Adipocyte (in vitro differentiated cells): ENCODE measurements around the gene TSHR.

Experiments
- DNase-seq: peaks from one replicate; pipeline ENCODE4 v3.0.0-alpha.2; 2015; ENCODE audit warnings: low read depth
- H3K27me3 ChIP-seq: replicated peaks from 2 replicates; pipeline ENCODE4 v1.7.0; 2013; ENCODE audit warnings: mild to moderate bottlenecking, low read length, moderate library complexity; ENCODE audit not compliant: control insufficient read depth, insufficient read depth
- H3K36me3 ChIP-seq: 2 replicates; pipeline ENCODE4 v1.7.0; 2013; ENCODE audit warnings: low read length, mild to moderate bottlenecking, moderate library complexity; ENCODE audit not compliant: control insufficient read depth, insufficient read depth, severe bottlenecking
- H3K4me1 ChIP-seq: 2 replicates; pipeline ENCODE4 v1.7.0; 2013; ENCODE audit warnings: mild to moderate bottlenecking, low read length, moderate library complexity; ENCODE audit not compliant: control insufficient read depth, insufficient read depth
- H3K4me3 ChIP-seq: 2 replicates; pipeline ENCODE4 v1.7.0; 2013; ENCODE audit warnings: mild to moderate bottlenecking, low read length, moderate library complexity
- H3K9ac ChIP-seq: 2 replicates; pipeline ENCODE4 v1.7.0; 2013; ENCODE audit warnings: mild to moderate bottlenecking, low read length, moderate library complexity
- H3K9me3 ChIP-seq: 2 replicates; pipeline ENCODE4 v1.7.0; 2013; ENCODE audit warnings: mild to moderate bottlenecking, low read length, moderate library complexity; ENCODE audit not compliant: control insufficient read depth

Gene TSHR

DNA sequence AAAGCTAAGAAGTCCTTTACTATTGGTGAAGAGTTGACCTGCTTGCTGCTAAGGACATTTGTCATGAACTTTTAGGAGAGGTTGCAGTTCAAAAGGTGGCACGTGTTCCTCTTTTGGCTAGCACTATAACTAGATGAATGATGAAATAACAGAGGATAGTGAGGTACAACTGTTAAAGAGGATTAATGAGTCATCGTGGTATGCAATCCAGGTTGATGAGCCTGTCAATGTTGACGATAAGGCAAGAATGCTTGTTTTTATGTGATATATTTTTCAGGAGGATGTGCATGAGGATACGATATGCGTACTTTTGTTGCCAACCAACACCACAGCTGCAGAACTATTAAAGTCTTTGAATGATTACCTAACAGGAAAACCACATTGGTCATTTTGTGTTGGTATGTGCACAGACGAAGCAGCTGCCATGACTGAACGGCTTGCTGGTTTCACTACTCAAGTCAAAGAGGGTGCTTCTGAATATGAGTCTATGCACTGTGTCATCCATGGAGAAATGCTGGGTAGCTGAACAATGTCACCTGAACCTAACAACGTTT, 24.5 kb upstream of the TSHR start:
- Histone ChIP-seq H3K4me1 (peaks cover 16% of the 10 kb centered on the region), H3K4me3 (no peak overlapping the region), H3K9ac (no peak overlapping the region), H3K27me3 (no peaks in the 10 kb centered on the region), H3K36me3 (no peaks in the 10 kb centered on the region), H3K9me3 (no peaks in the 10 kb centered on the region)
- no peak for DNase-seq

DNA sequence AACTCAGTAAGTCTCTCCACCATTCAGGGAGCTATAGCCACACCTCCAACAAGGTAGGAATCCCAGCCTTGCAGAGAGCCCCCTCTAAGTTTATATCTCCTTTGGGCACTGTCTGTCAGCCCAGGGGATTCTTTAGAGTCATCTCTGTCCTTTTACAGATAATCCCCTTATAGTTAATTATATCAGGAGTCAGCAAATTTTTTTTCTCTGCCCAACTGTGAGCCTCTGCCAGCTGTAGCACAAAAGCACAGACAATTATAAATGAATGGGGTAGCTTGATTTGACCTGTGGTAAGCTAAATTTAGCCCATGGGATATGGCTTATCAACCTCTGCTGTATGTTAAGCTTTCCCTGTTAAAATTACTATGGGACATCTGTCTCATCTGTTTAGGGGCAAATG, 22.1 kb upstream of the TSHR start:
- no peak overlapping the region for H3K9ac ChIP-seq
- no peak overlapping the region for H3K4me3 ChIP-seq
- H3K36me3 ChIP-seq: no peaks in the 10 kb centered on the region
- DNase-seq: no peak
- no peaks in the 10 kb centered on the region for H3K27me3 ChIP-seq
- H3K4me1 ChIP-seq: no peaks in the 10 kb centered on the region
- no peaks in the 10 kb centered on the region for H3K9me3 ChIP-seq

DNA sequence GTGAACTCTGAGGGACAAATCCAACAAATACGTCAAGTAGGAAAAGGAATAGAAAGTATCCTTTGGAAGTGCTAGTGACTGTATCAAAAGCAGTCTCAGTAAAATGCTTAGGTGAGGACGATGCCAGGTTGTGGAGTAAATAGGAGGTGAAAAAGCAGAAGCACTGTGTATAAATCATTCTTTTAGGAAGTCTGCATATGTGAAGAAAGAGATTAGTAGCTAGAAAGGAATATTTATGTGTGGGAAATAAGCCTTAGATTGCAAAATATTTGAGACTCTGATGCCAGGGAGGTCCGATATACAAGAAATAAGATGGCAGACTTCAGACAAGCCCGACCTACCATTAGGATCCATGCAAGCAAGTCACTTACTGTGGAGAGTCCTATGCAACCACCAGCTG, 21.7 kb upstream of the TSHR start:
- Histone ChIP-seq H3K36me3 (no peaks in the 10 kb centered on the region), H3K9me3 (no peaks in the 10 kb centered on the region), H3K27me3 (no peaks in the 10 kb centered on the region), H3K4me1 (no peaks in the 10 kb centered on the region), H3K9ac (no peak overlapping the region), H3K4me3 (no peak overlapping the region)
- DNase-seq: no peak

DNA sequence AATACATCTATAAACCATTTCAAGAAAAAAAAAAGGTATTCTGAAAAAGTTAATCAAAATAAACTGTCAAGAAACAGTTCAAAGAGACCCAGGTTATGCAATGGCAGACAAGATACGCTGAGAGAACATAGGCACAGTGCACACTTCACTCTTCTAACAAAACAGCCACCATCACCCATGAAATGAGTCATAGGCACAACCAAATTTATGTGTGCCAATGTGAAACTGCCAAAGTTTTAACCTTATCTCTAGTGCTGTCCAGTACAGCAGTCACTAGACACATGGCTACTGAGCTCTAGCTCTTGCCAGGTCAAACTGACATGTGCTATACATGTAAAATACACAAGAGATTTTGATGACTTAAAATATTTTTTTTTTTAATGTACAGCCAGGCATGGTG, 15.3 kb upstream of the TSHR start:
- H3K9ac ChIP-seq: no peak overlapping the region
- H3K36me3 ChIP-seq: no peaks in the 10 kb centered on the region
- H3K9me3 ChIP-seq: no peaks in the 10 kb centered on the region
- H3K4me1 ChIP-seq: peaks cover 10% of the 10 kb centered on the region
- H3K27me3 ChIP-seq: no peaks in the 10 kb centered on the region
- no peak overlapping the region for H3K4me3 ChIP-seq
- no peak for DNase-seq

DNA sequence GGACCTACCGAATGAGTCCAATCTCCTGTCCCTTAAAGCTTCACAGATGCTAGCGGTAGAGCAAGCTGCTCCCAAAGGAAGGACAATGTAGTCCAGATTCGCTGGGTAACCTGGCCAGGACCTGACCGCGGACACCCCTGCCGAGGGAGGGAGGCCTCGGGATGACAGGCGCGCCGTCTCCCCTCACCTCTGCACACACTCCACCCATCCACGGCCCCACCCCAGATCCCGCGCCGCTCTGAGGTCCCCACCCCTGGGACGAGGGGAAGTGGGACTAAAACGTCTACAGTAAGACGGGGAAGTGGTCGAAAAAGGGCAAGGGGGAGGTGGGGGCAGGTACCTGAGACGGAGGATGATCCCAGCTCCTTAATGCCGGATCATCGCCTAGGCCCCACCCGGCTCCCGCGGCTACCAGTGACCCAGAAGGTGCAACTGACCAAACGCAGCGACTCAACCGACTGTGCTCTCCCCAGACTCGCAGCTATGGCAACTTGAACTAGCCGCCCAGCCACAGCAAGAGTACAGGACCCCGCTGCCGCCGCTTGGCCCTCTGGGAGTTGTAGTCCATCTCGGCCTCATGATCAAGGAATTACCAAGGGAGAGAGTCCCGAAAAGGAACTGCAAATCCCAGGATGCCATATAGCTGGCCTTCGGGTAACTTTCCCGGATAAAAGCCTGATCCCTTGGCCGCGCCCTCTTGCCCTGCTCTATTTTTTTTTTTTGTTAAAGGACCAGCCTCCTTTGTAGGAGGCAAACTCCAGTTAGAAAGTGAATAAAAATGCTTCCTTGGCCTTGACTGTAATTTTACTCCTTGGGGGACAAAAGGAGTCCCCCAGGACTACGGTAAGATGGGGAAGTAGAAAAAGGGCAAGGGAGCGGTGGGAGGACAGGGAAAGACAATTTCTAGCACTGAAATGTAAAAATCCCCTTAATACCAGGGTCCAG, 13.9 kb upstream of the TSHR start, which contains the start of gene CEP128:
TSS of gene CEP128 (minus strand) at position 498 of the 945 bp plus-strand sequence.
- peak within 1 kb of the TSS; percentile 83 for H3K9ac ChIP-seq
- H3K36me3 ChIP-seq: no peaks in the 10 kb centered on the region
- H3K9me3 ChIP-seq: no peaks in the 10 kb centered on the region
- no peaks in the 10 kb centered on the region for H3K27me3 ChIP-seq
- peaks cover 10% of the 10 kb centered on the region for H3K4me1 ChIP-seq
- H3K4me3 ChIP-seq: peak within 1 kb of the TSS; percentile 98
- peak; percentile 99 for DNase-seq

DNA sequence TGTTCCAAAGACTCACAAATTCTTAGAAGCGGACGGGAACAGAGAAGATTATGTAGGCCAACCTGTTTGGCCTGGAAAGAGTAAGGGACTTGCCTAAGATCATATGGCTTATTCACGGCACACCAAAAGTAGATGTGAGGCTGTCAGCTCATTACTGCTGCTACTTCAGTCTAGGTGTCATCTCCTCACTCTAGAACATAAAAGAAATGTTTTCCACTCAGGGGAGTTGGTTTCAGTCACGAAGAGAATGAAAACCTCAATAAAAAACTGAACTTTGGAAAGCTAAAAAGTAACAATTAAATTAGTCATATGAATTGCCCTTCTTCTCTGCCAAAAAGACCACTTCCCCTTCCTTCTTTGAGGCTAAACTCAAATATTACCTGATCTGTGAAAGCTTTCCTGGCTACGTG, 13.2 kb upstream of the TSHR start:
- Histone ChIP-seq H3K9me3 (no peaks in the 10 kb centered on the region), H3K27me3 (no peaks in the 10 kb centered on the region), H3K4me1 (peaks cover 10% of the 10 kb centered on the region), H3K9ac (peak overlapping the region; percentile 83), H3K4me3 (peak overlapping the region; percentile 98), H3K36me3 (no peaks in the 10 kb centered on the region)
- DNase-seq: no peak

DNA sequence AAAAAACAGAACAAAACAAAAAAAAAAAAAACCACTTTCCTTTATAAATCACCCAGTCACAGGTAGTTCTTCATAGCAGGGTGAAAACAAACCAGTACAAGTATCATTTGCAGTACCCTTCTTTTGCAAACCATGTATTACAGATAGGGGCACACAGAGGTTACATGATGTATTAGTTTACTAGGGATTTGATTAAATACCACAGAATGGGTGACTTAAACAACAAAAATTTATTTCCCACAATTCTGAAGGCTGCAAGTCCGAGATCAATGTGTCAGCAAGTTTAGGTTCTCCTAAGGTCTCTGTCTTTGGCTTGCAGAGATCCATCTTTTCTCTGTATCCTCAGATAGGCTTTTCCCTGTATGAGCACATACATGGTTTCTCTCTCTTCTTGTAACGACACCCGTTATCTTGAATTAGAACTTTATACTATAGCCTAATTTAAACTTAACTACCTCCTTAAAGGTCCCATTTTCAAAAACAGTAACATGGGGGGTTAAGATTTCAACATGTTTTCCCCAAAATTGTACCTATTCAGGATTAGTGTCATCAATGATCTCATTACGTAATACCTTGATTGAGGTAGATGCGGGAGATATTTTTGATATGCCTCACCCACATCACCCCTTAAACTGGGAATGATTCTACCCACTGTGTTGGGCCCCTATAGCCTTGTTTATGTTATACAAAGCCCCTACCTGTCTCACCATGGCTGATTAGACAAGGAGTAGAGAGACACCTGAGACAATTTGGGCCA, 10.4 kb upstream of the TSHR start:
- DNase-seq: no peak
- H3K27me3 ChIP-seq: peaks cover 4% of the 10 kb centered on the region
- no peaks in the 10 kb centered on the region for H3K9me3 ChIP-seq
- H3K9ac ChIP-seq: no peak overlapping the region
- no peak overlapping the region for H3K4me3 ChIP-seq
- peaks cover 10% of the 10 kb centered on the region for H3K4me1 ChIP-seq
- H3K36me3 ChIP-seq: no peaks in the 10 kb centered on the region

DNA sequence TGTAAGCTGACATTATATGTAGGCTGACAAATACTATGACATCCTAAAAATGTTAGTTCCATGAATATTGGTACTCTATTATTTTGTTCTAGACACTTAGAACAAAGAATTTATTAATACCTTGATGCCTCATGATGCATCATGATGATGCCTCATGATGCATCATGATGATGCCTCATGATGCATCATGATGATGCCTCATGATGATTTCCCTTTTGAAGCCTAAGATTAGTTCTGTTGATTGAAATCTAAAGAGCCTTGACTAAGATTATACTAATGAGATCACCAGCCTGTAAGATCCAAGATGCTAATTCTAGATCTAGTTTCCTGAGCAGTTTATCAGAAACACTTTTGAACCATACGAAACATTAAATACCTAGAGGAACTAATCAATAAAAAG, 9.2 kb upstream of the TSHR start:
- H3K4me3 ChIP-seq: no peak overlapping the region
- peaks cover 4% of the 10 kb centered on the region for H3K27me3 ChIP-seq
- DNase-seq: no peak
- H3K4me1 ChIP-seq: peaks cover 6% of the 10 kb centered on the region
- H3K9ac ChIP-seq: no peak overlapping the region
- H3K36me3 ChIP-seq: no peaks in the 10 kb centered on the region
- H3K9me3 ChIP-seq: no peaks in the 10 kb centered on the region

DNA sequence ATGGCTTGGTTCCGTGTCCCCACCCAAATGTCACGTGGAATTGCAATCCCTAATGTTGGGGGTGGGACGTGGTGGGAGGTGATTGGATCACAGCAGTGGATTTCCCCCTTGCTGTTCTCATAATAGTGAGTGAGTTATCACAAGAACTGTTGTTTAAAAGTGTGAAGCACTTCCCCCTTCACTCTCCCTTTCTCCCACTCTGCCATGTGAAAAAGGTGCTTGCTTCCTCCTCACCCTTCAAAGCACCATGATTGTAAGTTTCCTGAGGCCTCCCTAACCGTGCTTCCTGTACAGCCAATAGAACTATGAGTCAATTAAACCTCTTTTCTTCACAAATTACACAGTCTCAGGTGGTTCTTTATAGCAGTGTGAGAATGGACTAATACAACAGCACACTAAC, 8.6 kb upstream of the TSHR start:
- no peak for DNase-seq
- no peaks in the 10 kb centered on the region for H3K9me3 ChIP-seq
- no peaks in the 10 kb centered on the region for H3K36me3 ChIP-seq

DNA sequence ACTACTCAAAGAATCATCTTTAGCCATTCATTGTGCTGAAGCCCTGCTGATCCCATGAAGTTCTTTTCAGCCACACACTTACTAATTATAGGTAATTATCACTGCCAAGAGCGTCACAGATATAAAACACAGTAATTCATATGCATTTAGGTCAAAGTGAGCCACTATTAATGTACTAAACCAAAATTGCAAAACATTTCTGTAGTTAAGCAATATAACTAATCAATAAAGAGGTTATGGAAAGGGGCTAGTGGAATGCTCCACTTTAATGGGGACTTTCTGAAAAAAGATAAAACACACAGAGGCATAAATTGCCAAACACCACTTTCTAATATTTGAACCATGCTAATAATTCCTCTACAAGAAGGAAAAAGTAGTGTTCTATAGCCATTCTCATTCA, 7.1 kb upstream of the TSHR start:
- DNase-seq: no peak
- Histone ChIP-seq H3K4me1 (no peaks in the 10 kb centered on the region), H3K9ac (no peak overlapping the region), H3K9me3 (no peaks in the 10 kb centered on the region), H3K27me3 (peaks cover 4% of the 10 kb centered on the region), H3K36me3 (no peaks in the 10 kb centered on the region), H3K4me3 (no peak overlapping the region)

More for the DNA sequence above, 8.6 kb upstream of the TSHR start:
- H3K9ac ChIP-seq: no peak overlapping the region
- H3K27me3 ChIP-seq: peaks cover 4% of the 10 kb centered on the region
- peaks cover 5% of the 10 kb centered on the region for H3K4me1 ChIP-seq
- H3K4me3 ChIP-seq: no peak overlapping the region

DNA sequence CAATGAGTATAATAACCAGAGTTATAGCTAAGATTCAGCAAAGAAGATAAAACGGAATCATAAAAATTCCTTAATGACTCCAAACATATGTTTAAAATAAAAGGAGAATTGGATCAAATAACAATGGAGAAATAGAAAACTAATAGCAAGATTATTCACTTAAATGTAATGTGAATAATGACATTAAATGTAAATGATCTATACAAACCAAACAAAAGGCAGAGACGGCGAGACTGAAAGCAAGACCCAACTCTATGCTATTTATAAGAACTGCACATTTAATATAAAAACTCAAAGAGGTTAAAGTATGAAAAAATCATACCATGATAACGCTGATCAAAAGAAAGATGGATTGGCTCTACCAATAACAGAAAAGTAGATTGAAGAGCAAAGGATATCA, 3.9 kb upstream of the TSHR start:
- H3K9me3 ChIP-seq: no peaks in the 10 kb centered on the region
- H3K36me3 ChIP-seq: no peaks in the 10 kb centered on the region
- no peak overlapping the region for H3K9ac ChIP-seq
- no peak for DNase-seq
- peaks cover 4% of the 10 kb centered on the region for H3K27me3 ChIP-seq
- H3K4me3 ChIP-seq: no peak overlapping the region
- H3K4me1 ChIP-seq: peaks cover 5% of the 10 kb centered on the region
